Measurements from ENCODE around the gene ADCY1. TPM values are rescaled to one million over a fixed set of nuclear protein-coding genes. Genes with fewer than 3 reads are reported as not detected.

ADCY1 gene
- total and polyA plus RNA-seq, 2 donors from 2014 or later: 2.9 to 3.7 TPM

DNA sequence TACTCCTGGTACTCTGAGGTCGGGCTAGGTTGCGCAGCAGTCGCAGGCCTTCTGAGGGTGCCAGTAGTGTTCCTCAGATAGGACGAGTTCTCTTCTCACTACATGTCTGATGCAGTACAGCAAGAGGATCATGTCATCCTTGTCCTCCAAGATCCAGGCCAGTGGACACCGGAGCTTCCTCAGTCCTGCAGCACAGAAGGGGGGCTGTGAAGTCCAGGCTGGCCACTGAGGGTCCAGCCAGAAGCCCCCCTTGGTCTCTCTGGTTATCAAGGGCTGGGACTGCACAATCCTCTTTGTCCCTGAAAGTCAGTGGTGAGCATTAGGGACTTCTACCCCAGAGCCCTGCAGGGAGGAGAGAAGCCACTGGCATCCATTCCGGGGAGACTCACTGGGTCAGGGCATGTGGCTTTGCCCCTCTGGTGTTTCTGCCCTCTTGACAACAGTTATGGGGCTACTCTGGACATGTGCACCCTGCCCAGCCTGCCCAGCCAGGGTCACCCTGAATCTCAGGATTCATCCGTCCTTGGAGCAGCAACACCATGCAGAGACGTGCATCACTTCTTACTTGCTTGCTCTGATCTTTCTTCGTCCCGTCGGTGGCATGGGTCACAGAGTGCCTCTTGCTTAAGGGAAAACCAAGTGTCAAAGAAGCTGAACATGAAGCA lies 125.7 kb downstream of the ADCY1 start:
- FAIRE-seq (no peak), DNase-seq (peak in 1 of 5 donors; percentile 5)
- TF ChIP-seq, protein P1, sequence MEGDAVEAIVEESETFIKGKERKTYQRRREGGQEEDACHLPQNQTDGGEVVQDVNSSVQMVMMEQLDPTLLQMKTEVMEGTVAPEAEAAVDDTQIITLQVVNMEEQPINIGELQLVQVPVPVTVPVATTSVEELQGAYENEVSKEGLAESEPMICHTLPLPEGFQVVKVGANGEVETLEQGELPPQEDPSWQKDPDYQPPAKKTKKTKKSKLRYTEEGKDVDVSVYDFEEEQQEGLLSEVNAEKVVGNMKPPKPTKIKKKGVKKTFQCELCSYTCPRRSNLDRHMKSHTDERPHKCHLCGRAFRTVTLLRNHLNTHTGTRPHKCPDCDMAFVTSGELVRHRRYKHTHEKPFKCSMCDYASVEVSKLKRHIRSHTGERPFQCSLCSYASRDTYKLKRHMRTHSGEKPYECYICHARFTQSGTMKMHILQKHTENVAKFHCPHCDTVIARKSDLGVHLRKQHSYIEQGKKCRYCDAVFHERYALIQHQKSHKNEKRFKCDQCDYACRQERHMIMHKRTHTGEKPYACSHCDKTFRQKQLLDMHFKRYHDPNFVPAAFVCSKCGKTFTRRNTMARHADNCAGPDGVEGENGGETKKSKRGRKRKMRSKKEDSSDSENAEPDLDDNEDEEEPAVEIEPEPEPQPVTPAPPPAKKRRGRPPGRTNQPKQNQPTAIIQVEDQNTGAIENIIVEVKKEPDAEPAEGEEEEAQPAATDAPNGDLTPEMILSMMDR (IDR thresholded peaks at IDR 0.05; ENCODE audit: borderline replicate concordance, extremely low read depth, insufficient read depth): no peak
- Histone ChIP-seq H3K4me1 (ENCODE audit: control insufficient read depth in 2 of 3, insufficient read depth in 2 of 3, low read depth in 1 of 3, low read length in 3 of 3) (peaks cover 0 to 9% (median 3%) of the 10 kb centered on the region in 3 donors), H3K27ac (ENCODE audit: low read depth in 2 of 2, low read length in 2 of 2) (no peak overlapping the region), H3K9ac (ENCODE audit: low read length in 3 of 3) (no peak overlapping the region), H3K4me3 (ENCODE audit: low read length in 3 of 3) (no peak overlapping the region), H3K36me3 (ENCODE audit: control insufficient read depth in 2 of 3, insufficient read depth in 3 of 3, low read length in 3 of 3) (no peaks in the 10 kb centered on the region), H3K27me3 (ENCODE audit: control insufficient read depth, insufficient read depth, low read length) (no peaks in the 10 kb centered on the region), H3K9me3 (ENCODE audit: control insufficient read depth in 2 of 3, insufficient read depth in 1 of 3, low read length in 3 of 3) (no peaks in the 10 kb centered on the region)
- intact Hi-C loops (cut with DNase I): no loop called here

DNA sequence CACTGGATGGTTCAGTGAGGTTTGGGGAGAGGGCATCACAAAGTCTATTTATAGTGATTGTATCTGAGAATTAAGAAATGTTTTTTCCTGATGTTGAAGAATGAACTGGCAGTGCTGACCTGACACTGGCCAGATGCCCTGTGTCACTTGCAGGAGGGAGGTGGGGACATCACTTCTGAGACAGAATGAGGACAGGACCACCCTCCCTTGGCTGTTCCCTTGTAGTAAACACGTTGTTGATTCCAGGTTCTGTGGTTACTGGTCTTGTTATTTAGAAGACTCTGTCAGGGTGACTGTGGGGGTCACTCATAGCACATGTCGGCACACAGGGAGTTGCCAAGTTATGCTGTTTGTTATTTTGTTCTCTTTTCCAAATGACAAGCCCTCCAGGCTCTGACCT lies 126.4 kb downstream of the ADCY1 start:
- Histone ChIP-seq H3K9me3 (ENCODE audit: control insufficient read depth in 2 of 3, insufficient read depth in 1 of 3, low read length in 3 of 3) (no peaks in the 10 kb centered on the region), H3K36me3 (ENCODE audit: control insufficient read depth in 2 of 3, insufficient read depth in 3 of 3, low read length in 3 of 3) (no peaks in the 10 kb centered on the region), H3K27me3 (ENCODE audit: control insufficient read depth, insufficient read depth, low read length) (no peaks in the 10 kb centered on the region), H3K27ac (ENCODE audit: low read depth in 2 of 2, low read length in 2 of 2) (no peak overlapping the region), H3K4me3 (ENCODE audit: low read length in 3 of 3) (no peak overlapping the region), H3K9ac (ENCODE audit: low read length in 3 of 3) (no peak overlapping the region), H3K4me1 (ENCODE audit: control insufficient read depth in 2 of 3, insufficient read depth in 2 of 3, low read depth in 1 of 3, low read length in 3 of 3) (peaks cover 0 to 9% (median 3%) of the 10 kb centered on the region in 3 donors)
- FAIRE-seq: no peak
- intact Hi-C loops (cut with DNase I): no loop called here
- no peak for DNase-seq
- TF ChIP-seq, protein P1 (IDR thresholded peaks at IDR 0.05; ENCODE audit: borderline replicate concordance, extremely low read depth, insufficient read depth): no peak

DNA sequence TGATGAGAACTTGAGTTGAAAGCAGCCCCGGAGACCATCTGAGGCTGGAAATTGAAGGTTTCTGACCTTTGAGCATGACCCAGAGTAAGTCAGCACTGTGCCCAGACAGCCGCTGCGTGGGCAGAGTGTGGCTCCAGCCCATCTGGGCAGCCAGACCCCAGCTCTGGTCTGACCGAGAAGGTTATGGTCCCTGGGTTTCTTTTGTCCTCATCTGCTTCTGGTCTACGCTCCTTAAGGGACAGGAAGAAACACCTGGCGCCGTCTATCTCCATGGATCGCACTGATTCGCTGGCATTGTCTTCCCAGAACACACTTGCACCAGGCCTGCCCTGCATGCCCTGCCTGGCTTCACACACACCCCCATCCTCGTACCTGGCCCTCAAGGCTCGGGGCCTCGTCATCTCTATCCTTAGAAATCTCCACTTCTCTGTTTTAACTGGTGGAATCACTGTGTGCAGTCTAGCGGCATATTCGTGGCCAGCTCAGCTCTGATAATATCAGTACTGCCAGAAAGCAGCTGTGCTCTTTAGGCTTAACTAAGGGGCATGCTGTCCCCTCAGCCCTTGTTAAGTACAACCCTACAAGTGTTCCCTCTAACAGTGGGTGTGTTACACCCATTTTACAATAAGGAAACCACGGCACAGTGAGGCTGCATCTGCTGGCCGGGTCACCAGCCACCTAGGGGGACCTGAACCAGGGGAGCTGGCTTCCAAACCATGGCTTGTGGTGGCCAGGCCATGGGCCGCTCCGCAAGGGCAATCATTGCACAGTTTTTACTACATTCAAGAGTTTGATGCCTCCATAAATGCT lies 127.7 kb downstream of the ADCY1 start:
- H3K9ac ChIP-seq (ENCODE audit: low read length in 3 of 3): no peak overlapping the region
- H3K27ac ChIP-seq (ENCODE audit: low read depth in 2 of 2, low read length in 2 of 2): no peak overlapping the region
- peaks cover 0 to 9% (median 3%) of the 10 kb centered on the region in 3 donors for H3K4me1 ChIP-seq (ENCODE audit: control insufficient read depth in 2 of 3, insufficient read depth in 2 of 3, low read depth in 1 of 3, low read length in 3 of 3)
- TF ChIP-seq, protein P1 (IDR thresholded peaks at IDR 0.05; ENCODE audit: borderline replicate concordance, extremely low read depth, insufficient read depth): no peak
- no peak for DNase-seq
- no peaks in the 10 kb centered on the region for H3K27me3 ChIP-seq (ENCODE audit: control insufficient read depth, insufficient read depth, low read length)
- no peak overlapping the region for H3K4me3 ChIP-seq (ENCODE audit: low read length in 3 of 3)
- no peak for FAIRE-seq
- no peaks in the 10 kb centered on the region for H3K9me3 ChIP-seq (ENCODE audit: control insufficient read depth in 2 of 3, insufficient read depth in 1 of 3, low read length in 3 of 3)
- intact Hi-C loops (cut with DNase I): no loop called here
- H3K36me3 ChIP-seq (ENCODE audit: control insufficient read depth in 2 of 3, insufficient read depth in 3 of 3, low read length in 3 of 3): no peaks in the 10 kb centered on the region
